Measurements from ENCODE around the gene VTI1A.

Gene VTI1A

GRCh38 chr10:112654794-112655193 is 207.8 kb downstream of the VTI1A start:
- no peak overlapping the region for H3K4me2 ChIP-seq
- H3K27me3 ChIP-seq, result no peaks in the 10 kb centered on the region
- no peaks in the 10 kb centered on the region for H3K9me3 ChIP-seq
- no peaks in the 10 kb centered on the region for H4K20me1 ChIP-seq
- H3K36me3 ChIP-seq, result no peaks in the 10 kb centered on the region
- no peak overlapping the region for H3K27ac ChIP-seq
- TF ChIP-seq Cebpa-rat (IDR thresholded peaks at IDR 0.05), result no peak
- H3K4me3 ChIP-seq, result no peak overlapping the region
- no peaks in the 10 kb centered on the region for H3K4me1 ChIP-seq
- no peak overlapping the region for H3K9ac ChIP-seq

- Histone ChIP-seq H4K20me1 (no peaks in the 10 kb centered on the region), H3K4me3 (no peak overlapping the region), H3K9me3 (no peaks in the 10 kb centered on the region), H3K36me3 (no peaks in the 10 kb centered on the region), H3K4me1 (no peaks in the 10 kb centered on the region), H3K4me2 (no peak overlapping the region), H3K9ac (no peak overlapping the region), H3K27me3 (no peaks in the 10 kb centered on the region), H3K27ac (no peak overlapping the region)
- TF ChIP-seq Cebpa-rat (IDR thresholded peaks at IDR 0.05), result no peak
These were observed 208.7 kb downstream of the VTI1A start for GRCh38 chr10:112655722-112656121.

- no peak for TF ChIP-seq Cebpa-rat (IDR thresholded peaks at IDR 0.05)
- Histone ChIP-seq H3K4me1 (no peaks in the 10 kb centered on the region), H3K27ac (no peak overlapping the region), H3K36me3 (no peaks in the 10 kb centered on the region), H3K27me3 (no peaks in the 10 kb centered on the region), H4K20me1 (no peaks in the 10 kb centered on the region), H3K9ac (no peak overlapping the region), H3K4me3 (no peak overlapping the region), H3K4me2 (no peak overlapping the region), H3K9me3 (no peaks in the 10 kb centered on the region; the same call in 1 of the 2 replicates)
These were observed 211.4 kb downstream of the VTI1A start for GRCh38 chr10:112658465-112658864.

- no peaks in the 10 kb centered on the region; the same call in 1 of the 2 replicates for H3K9me3 ChIP-seq
- H3K4me2 ChIP-seq, result no peak overlapping the region
- no peak overlapping the region for H3K9ac ChIP-seq
These were observed 212.1 kb downstream of the VTI1A start for GRCh38 chr10:112658900-112659638.

GRCh38 chr10:112663234-112664125 is 216.5 kb downstream of the VTI1A start:
- H3K4me1 ChIP-seq, result no peaks in the 10 kb centered on the region
- H3K4me3 ChIP-seq, result no peak overlapping the region
- no peak for TF ChIP-seq Cebpa-rat (IDR thresholded peaks at IDR 0.05)
- no peak overlapping the region for H3K4me2 ChIP-seq
- no peak overlapping the region for H3K9ac ChIP-seq
- no peaks in the 10 kb centered on the region for H4K20me1 ChIP-seq
- H3K36me3 ChIP-seq, result no peaks in the 10 kb centered on the region
- H3K9me3 ChIP-seq, result no peaks in the 10 kb centered on the region; the same call in 1 of the 2 replicates
- no peak overlapping the region for H3K27ac ChIP-seq
- H3K27me3 ChIP-seq, result no peaks in the 10 kb centered on the region

More at GRCh38 chr10:112658900-112659638, 212.1 kb downstream of the VTI1A start:
- H3K36me3 ChIP-seq, result no peaks in the 10 kb centered on the region
- no peak overlapping the region for H3K27ac ChIP-seq
- no peak for TF ChIP-seq Cebpa-rat (IDR thresholded peaks at IDR 0.05)
- no peak overlapping the region for H3K4me3 ChIP-seq
- no peaks in the 10 kb centered on the region for H4K20me1 ChIP-seq
- H3K4me1 ChIP-seq, result no peaks in the 10 kb centered on the region
- no peaks in the 10 kb centered on the region for H3K27me3 ChIP-seq

- Histone ChIP-seq H3K9ac (no peak overlapping the region), H3K4me1 (no peaks in the 10 kb centered on the region), H4K20me1 (no peaks in the 10 kb centered on the region), H3K9me3 (no peaks in the 10 kb centered on the region; the same call in 1 of the 2 replicates), H3K27me3 (no peaks in the 10 kb centered on the region), H3K4me3 (no peak overlapping the region), H3K27ac (no peak overlapping the region), H3K4me2 (no peak overlapping the region), H3K36me3 (peaks cover 11% of the 10 kb centered on the region)
- no peak for TF ChIP-seq Cebpa-rat (IDR thresholded peaks at IDR 0.05)
These were observed 219.1 kb downstream of the VTI1A start for GRCh38 chr10:112666094-112666493.

GRCh38 chr10:112669989-112670388 is 223.0 kb downstream of the VTI1A start:
- Histone ChIP-seq H3K27me3 (no peaks in the 10 kb centered on the region), H3K4me3 (no peak overlapping the region), H3K36me3 (peaks cover 12% of the 10 kb centered on the region), H3K9ac (no peak overlapping the region), H3K4me1 (no peaks in the 10 kb centered on the region), H3K4me2 (no peak overlapping the region), H3K9me3 (no peaks in the 10 kb centered on the region), H4K20me1 (no peaks in the 10 kb centered on the region), H3K27ac (no peak overlapping the region)
- no peak for TF ChIP-seq Cebpa-rat (IDR thresholded peaks at IDR 0.05)

- no peak for TF ChIP-seq Cebpa-rat (IDR thresholded peaks at IDR 0.05)
- Histone ChIP-seq H3K4me3 (no peak overlapping the region), H3K27ac (no peak overlapping the region), H4K20me1 (no peaks in the 10 kb centered on the region), H3K9ac (no peak overlapping the region), H3K4me1 (no peaks in the 10 kb centered on the region), H3K4me2 (no peak overlapping the region), H3K27me3 (no peaks in the 10 kb centered on the region), H3K36me3 (peaks cover 16% of the 10 kb centered on the region), H3K9me3 (no peaks in the 10 kb centered on the region)
These were observed 224.7 kb downstream of the VTI1A start for GRCh38 chr10:112671743-112672142.

- Histone ChIP-seq H3K4me1 (no peaks in the 10 kb centered on the region), H3K27me3 (no peaks in the 10 kb centered on the region)
These were observed 225.7 kb downstream of the VTI1A start for GRCh38 chr10:112672706-112673105.

GRCh38 chr10:112675560-112676083 is 228.6 kb downstream of the VTI1A start:
- Histone ChIP-seq H4K20me1 (no peaks in the 10 kb centered on the region), H3K4me2 (no peak overlapping the region), H3K4me1 (0 out of 2 replicates have a peak, but pooled peaks cover 7% of the 10 kb centered on the region), H3K27ac (no peak overlapping the region), H3K27me3 (no peaks in the 10 kb centered on the region), H3K9me3 (no peaks in the 10 kb centered on the region), H3K36me3 (peaks cover 20% of the 10 kb centered on the region), H3K9ac (no peak overlapping the region), H3K4me3 (no peak overlapping the region)
- TF ChIP-seq Cebpa-rat (IDR thresholded peaks at IDR 0.05), result no peak

More at GRCh38 chr10:112672706-112673105, 225.7 kb downstream of the VTI1A start:
- Histone ChIP-seq H4K20me1 (no peaks in the 10 kb centered on the region), H3K27ac (no peak overlapping the region), H3K36me3 (peaks cover 26% of the 10 kb centered on the region), H3K9me3 (no peaks in the 10 kb centered on the region), H3K4me3 (no peak overlapping the region), H3K4me2 (no peak overlapping the region), H3K9ac (no peak overlapping the region)
- TF ChIP-seq Cebpa-rat (IDR thresholded peaks at IDR 0.05), result no peak
